GM12865 (cell line): ENCODE measurements around the gene SMIM27.
"Not testable (repeated sequence)": the region's sequence is repeated elsewhere in the genome, so short reads cannot be mapped to it uniquely, and the experiment has no call there.

ENCODE experiments used
- DNase-seq: peaks from one replicate; pipeline ENCODE4 v3.0.0; 2010; ENCODE audit warnings: low read depth
- H3K4me3 ChIP-seq: 2 replicates; pipeline ENCODE4 v1.5.1; 2011; ENCODE audit warnings: mild to moderate bottlenecking, low read depth, low read length, control low read depth
- TF ChIP-seq, protein P1 (sequence below): IDR thresholded peaks from 2 replicates; pipeline ENCODE4 v1.5.1; 2011; ENCODE audit warnings: low read length, control low read depth, low read depth, inconsistent platforms; ENCODE audit not compliant: insufficient read depth; ENCODE audit errors: missing control alignments

Gene SMIM27

GRCh38 chr9:32543047-32543446 is 9.1 kb upstream of the SMIM27 start:
- no peak for DNase-seq
- H3K4me3 ChIP-seq = no peak overlapping the region
- TF ChIP-seq, protein P1, sequence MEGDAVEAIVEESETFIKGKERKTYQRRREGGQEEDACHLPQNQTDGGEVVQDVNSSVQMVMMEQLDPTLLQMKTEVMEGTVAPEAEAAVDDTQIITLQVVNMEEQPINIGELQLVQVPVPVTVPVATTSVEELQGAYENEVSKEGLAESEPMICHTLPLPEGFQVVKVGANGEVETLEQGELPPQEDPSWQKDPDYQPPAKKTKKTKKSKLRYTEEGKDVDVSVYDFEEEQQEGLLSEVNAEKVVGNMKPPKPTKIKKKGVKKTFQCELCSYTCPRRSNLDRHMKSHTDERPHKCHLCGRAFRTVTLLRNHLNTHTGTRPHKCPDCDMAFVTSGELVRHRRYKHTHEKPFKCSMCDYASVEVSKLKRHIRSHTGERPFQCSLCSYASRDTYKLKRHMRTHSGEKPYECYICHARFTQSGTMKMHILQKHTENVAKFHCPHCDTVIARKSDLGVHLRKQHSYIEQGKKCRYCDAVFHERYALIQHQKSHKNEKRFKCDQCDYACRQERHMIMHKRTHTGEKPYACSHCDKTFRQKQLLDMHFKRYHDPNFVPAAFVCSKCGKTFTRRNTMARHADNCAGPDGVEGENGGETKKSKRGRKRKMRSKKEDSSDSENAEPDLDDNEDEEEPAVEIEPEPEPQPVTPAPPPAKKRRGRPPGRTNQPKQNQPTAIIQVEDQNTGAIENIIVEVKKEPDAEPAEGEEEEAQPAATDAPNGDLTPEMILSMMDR = no peak

DNA sequence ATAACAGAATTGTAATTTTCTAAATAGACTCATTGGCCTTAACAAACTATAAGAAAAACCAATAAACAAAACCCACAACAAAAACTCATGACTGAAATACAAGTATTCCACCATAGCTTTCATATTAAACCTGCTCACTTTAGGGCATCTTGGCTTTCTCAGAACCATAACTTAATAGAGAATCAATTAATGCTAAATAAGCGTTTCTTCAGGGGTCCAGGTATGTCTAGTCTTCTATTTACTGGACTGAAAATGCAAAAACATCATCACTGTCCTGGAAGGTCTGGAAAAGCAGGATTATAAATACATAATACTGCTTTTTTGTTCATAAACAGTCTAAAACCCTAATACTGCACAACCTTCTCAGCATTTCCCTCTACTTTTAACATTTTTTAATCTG is 6.2 kb upstream of the SMIM27 start:
- no peak for DNase-seq
- H3K4me3 ChIP-seq = no peak overlapping the region
- TF ChIP-seq, protein P1 = no peak

GRCh38 chr9:32548213-32548612 is 3.9 kb upstream of the SMIM27 start:
- not testable (repeated sequence) for H3K4me3 ChIP-seq, DNase-seq

- TF ChIP-seq, protein P1 = no peak
- no peak for DNase-seq
- H3K4me3 ChIP-seq = peak overlapping the region; percentile 71
Observed at GRCh38 chr9:32550150-32550561, 2.0 kb upstream of the SMIM27 start.

DNA sequence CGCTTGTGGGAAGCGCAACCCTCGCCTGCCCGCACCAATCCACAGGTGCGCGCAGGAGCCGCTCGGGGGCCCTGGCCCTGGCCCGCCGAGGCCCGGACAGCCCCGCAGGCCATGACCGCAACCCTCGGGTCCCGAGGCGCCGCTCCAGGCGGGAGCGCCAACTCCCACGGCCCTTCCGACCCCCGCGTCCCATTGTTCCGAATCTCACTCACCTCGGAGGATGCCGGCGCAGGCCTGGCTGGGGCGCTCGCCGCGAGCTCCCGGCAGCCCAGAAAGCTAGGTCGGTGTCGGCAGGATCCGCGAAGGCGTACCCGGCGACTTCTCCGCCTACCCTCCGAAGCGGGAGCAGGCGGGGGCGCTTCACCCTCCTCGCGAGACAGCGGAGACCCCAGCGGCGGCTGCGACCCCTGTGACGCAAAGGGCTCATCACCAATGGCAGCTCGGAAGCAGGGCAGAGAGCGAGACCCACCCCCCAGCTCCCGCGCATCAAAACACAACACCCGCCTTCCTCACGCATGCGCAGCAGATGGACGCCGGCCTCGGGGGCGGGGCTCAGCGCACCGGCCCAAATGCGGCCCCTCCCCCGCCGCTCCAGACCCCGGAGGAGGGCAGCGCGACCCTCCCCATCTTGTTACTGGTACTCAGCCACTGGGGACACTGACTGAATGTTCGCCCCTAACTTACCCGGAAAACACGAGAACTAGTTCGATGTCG is 1.4 kb upstream of the SMIM27 start:
- TF ChIP-seq, protein P1 = no peak
- peak overlapping the region; percentile 71 for H3K4me3 ChIP-seq
- DNase-seq = peak; percentile 94

- DNase-seq = peak; percentile 52
- TF ChIP-seq, protein P1 = no peak
Observed at GRCh38 chr9:32551276-32552051, 663 bp upstream of the SMIM27 start.

DNA sequence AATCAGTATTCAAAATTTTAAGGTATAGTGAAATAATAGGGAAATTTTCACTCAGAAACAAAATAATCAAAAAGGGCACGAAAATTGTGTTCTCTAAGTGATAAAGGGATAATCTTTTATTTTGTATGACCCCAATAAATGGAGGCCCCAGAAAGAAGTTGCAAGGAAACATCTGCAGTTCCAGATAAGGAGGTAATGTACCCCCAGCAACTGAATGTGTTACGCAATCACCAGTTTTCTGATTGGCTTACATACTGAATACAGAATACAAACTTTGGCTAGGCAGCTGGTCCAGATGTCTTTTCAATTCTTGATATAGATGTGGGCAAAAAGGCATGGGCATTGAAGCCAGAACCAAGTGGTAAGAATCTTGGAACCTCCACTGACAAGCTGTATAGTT is 2.0 kb downstream of the SMIM27 start:
- TF ChIP-seq, protein P1 = no peak
- DNase-seq = no peak
- no peak overlapping the region for H3K4me3 ChIP-seq

More at GRCh38 chr9:32551276-32552051, 663 bp upstream of the SMIM27 start:
- H3K4me3 ChIP-seq = peak overlapping the region; percentile 71
